HEK293 (cell line): ENCODE measurements around the gene PPP1R11.

Source experiments
- CTCF ChIA-PET: fragments of 350-600 bp; formaldehyde crosslinking; extraction: SDS; loops from one replicate; lab custom pipeline; 2021; ENCODE audit warnings: antibody characterized with exemption; lab: Yijun Ruan, JAX
- POLR2A ChIA-PET: fragments of 300-600 bp; formaldehyde crosslinking; extraction: SDS; loops from one replicate; lab custom pipeline; 2020; ENCODE audit warnings: antibody characterized with exemption, inconsistent platforms; lab: Yijun Ruan, JAX
- H3K27ac ChIP-seq: fragments of 200-500 bp; sonication (Bioruptor generic); 2 replicates; pipeline ENCODE4 v1.5.1; 2014; ENCODE audit warnings: low read depth, low read length, control low read depth, inconsistent platforms; ENCODE audit errors: extremely low read depth
- H3K36me3 ChIP-seq, 2 experiments: fragments of 200-500 bp in 1 of 2; sonication (Bioruptor generic) in 1 of 2; 1 replicate in 1 of 2; 2 replicates in 1 of 2; pipeline ENCODE4 v1.5.1; 2014 to 2017; ENCODE audit warnings: inconsistent platforms in 2 of 2, low read length in 2 of 2; ENCODE audit not compliant: control insufficient read depth in 2 of 2, insufficient read depth in 1 of 2
- H3K4me1 ChIP-seq: fragments of 200-500 bp; sonication (Bioruptor generic); 2 replicates; pipeline ENCODE4 v1.5.1; 2014; ENCODE audit warnings: mild to moderate bottlenecking, low read length, inconsistent platforms; ENCODE audit not compliant: control insufficient read depth, insufficient read depth
- H3K4me3 ChIP-seq: 2 replicates; pipeline ENCODE4 v1.5.1; 2011; ENCODE audit warnings: low read depth, mild to moderate bottlenecking, control low read depth, low read length, moderate library complexity
- H3K9me3 ChIP-seq: fragments of 200-500 bp; sonication (Bioruptor generic); 2 replicates; pipeline ENCODE4 v1.5.1; 2014; ENCODE audit warnings: low read depth, low read length, inconsistent platforms; ENCODE audit not compliant: control insufficient read depth, insufficient read depth
- BCL11A ChIP-seq: fragments of 450-650 bp; formaldehyde crosslinking; IDR thresholded peaks from 2 replicates; pipeline ENCODE4 v1.5.1; 2016; ENCODE audit warnings: low read depth, missing biosample characterization, missing genetic modification characterization
- HOXC10 ChIP-seq: sonication (generic); formaldehyde crosslinking; IDR thresholded peaks from 2 replicates; pipeline ENCODE4 v1.8.1; 2023; ENCODE audit warnings: mild to moderate bottlenecking, missing genetic modification reagents
- KLF7 ChIP-seq: fragments of 450-650 bp; formaldehyde crosslinking; IDR thresholded peaks from 2 replicates; pipeline ENCODE4 v1.5.1; 2016; ENCODE audit warnings: missing biosample characterization, missing genetic modification characterization, borderline replicate concordance
- MYNN ChIP-seq: fragments of 450-650 bp; formaldehyde crosslinking; IDR thresholded peaks from 2 replicates; pipeline ENCODE4 v1.5.1; 2016; ENCODE audit warnings: missing biosample characterization, missing genetic modification characterization, borderline replicate concordance
- PRDM1 ChIP-seq: fragments of 450-650 bp; formaldehyde crosslinking; IDR thresholded peaks from 2 replicates; pipeline ENCODE4; 2016; ENCODE audit warnings: missing biosample characterization, missing genetic modification characterization
- SP2 ChIP-seq: fragments of 450-650 bp; formaldehyde crosslinking; IDR thresholded peaks from 2 replicates; pipeline ENCODE4 v1.5.1; 2016; ENCODE audit warnings: missing biosample characterization, missing genetic modification characterization
- YY2 ChIP-seq: fragments of 450-650 bp; formaldehyde crosslinking; IDR thresholded peaks from 2 replicates; pipeline ENCODE4 v1.5.1; 2016; ENCODE audit warnings: missing biosample characterization, missing genetic modification characterization
- ZNF133 ChIP-seq: fragments of 450-650 bp; formaldehyde crosslinking; IDR thresholded peaks from 2 replicates; pipeline ENCODE4 v1.5.1; 2016; ENCODE audit warnings: missing biosample characterization, missing genetic modification characterization
- ZNF366 ChIP-seq: fragments of 450-650 bp; formaldehyde crosslinking; conservative IDR thresholded peaks from 2 replicates; pipeline ENCODE4 v1.5.1; 2016; ENCODE audit warnings: missing biosample characterization, missing genetic modification characterization
- ZNF37A ChIP-seq: fragments of 450-650 bp; IDR thresholded peaks from 2 replicates; pipeline ENCODE4 v1.5.1; 2018; ENCODE audit warnings: missing biosample characterization, missing genetic modification characterization
- ZNF426 ChIP-seq: fragments of 450-650 bp; formaldehyde crosslinking; IDR thresholded peaks from 2 replicates; pipeline ENCODE4 v1.5.1; 2017; ENCODE audit warnings: missing biosample characterization, missing genetic modification characterization, mild to moderate bottlenecking, inconsistent platforms, moderate library complexity
- ZNF473 ChIP-seq: fragments of 450-650 bp; formaldehyde crosslinking; IDR thresholded peaks from 2 replicates; pipeline ENCODE4 v1.5.1; 2017; ENCODE audit warnings: missing biosample characterization, missing genetic modification characterization
- ZNF48 ChIP-seq: fragments of 450-650 bp; formaldehyde crosslinking; IDR thresholded peaks from 2 replicates; pipeline ENCODE4 v1.5.1; 2016; ENCODE audit warnings: missing biosample characterization, missing genetic modification characterization
- ZNF510 ChIP-seq: fragments of 450-650 bp; formaldehyde crosslinking; IDR thresholded peaks from 2 replicates; pipeline ENCODE4 v1.5.1; 2018; ENCODE audit warnings: mild to moderate bottlenecking, missing genetic modification characterization, missing biosample characterization; ENCODE audit not compliant: insufficient replicate concordance
- ZNF629 ChIP-seq: fragments of 450-650 bp; formaldehyde crosslinking; IDR thresholded peaks from 2 replicates; pipeline ENCODE4 v1.5.1; 2017; ENCODE audit warnings: missing biosample characterization, missing genetic modification characterization

The PPP1R11 gene

DNA sequence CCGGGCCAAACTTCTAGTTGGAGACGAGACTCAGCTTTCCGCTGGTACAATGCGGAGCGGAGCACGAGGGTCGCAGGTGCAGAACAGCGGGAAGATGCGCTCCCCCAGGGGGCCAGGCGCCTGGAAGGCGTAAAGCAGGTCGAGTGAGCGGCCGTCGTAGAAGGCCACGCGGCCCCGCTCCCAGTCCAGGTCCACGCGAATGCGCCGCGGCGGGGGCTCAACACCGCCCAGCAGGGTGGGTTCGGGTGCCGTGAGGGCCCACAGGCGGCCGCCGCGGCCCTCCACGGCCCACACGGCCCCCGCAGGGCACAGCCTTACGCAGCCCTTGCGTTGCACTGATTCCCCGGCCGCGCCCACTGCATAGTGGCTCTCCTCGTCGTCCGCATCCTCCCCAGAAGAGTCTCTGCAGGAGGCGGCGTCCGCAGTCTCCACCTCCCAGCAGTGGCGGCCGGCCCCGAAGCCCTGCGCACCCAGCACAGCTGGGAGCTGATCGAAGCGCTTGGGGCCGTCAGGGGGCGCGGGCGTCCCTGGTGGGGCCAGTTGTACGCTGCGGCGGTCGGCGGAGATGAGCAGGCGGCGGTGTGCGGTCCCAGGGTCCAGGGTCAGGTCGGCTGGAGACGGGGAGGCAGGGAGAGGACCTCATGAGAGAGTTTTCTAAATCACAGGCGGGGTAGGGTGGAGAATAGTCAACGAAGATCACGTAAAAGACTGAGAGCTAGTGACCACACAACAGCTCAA is 4.3 kb downstream of the PPP1R11 start:
- POLR2A ChIA-PET: interaction anchor here (1.3 kb wide), 1 partner anchor 10 kb away, joined by 4 read pairs; the partner anchor contains the start of gene POLR1H

GRCh38 chr6:30071858-30072257 is 4.9 kb downstream of the PPP1R11 start:
- TF ChIP-seq HOXC10 (CRISPR knock-in tag) (no peak), ZNF133 (peak; percentile 34; the same call in 1 of the 2 replicates), ZNF473 (tag by site-specific recombination) (no peak), ZNF426 (tag by site-specific recombination) (no peak)
- CTCF ChIA-PET: interaction anchor here (0.6 kb wide), 1 partner anchor 32 kb away, joined by 3 read pairs; no protein-coding TSS in a partner anchor
- POLR2A ChIA-PET: interaction anchor here (1.3 kb wide), 1 partner anchor 11 kb away, joined by 4 read pairs; the partner anchor contains the start of gene POLR1H

More for the DNA sequence above, 4.3 kb downstream of the PPP1R11 start:
- Histone ChIP-seq H3K4me1 (peaks cover 9% of the 10 kb centered on the region; the same call in 1 of the 2 replicates), H3K36me3 (peaks cover 0 to 24% of the 10 kb centered on the region in 2 experiments; a peak in 1 of 3 replicates), H3K4me3 (no peak overlapping the region), H3K9me3 (no peaks in the 10 kb centered on the region), H3K27ac (no peak overlapping the region)
- TF ChIP-seq ZNF48 (tag by site-specific recombination): no peak
- no peak for TF ChIP-seq ZNF629 (tag by site-specific recombination)
- TF ChIP-seq ZNF510 (tag by site-specific recombination): no peak
- TF ChIP-seq SP2 (tag by site-specific recombination): no peak
- CTCF ChIA-PET: interaction anchor here (0.6 kb wide), 1 partner anchor 32 kb away, joined by 3 read pairs; no protein-coding TSS in a partner anchor

DNA sequence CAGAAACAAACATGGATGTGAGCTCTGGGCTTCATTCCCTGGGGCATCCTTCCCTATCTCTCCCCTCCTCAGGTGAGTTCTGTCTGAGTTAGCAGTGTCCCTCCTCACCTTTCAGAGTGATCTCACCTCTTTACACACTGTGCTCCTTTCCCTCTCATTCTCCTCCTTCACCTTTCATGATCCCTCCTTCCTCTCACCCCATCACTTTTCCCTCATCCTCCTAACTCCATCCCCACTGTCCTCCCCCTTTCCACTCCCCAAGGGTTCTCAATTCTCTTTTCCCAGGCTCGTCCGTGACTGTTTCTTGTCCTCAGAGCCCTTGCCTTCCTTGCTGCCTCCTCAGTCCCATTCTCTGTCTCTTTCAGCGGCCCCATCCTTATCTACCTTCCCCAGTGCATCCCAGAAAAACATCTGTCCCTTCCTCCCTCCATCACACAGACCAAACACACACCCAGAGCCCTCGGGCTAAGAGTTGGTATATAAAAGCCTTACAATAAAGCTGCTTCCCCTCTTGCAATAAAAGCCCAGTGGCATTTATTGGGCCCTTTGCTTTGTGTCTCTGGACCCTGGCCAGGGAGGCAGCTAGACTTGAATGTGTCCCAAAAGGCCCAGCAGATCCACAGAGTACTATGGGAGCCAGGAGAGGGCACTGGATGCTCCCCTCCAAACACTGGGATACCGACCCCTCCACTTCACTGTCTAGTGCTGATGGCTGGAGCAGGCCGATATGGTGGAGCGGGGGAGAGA is 6.7 kb downstream of the PPP1R11 start:
- Histone ChIP-seq H3K4me1 (peaks cover 6% of the 10 kb centered on the region; the same call in 1 of the 2 replicates), H3K9me3 (no peaks in the 10 kb centered on the region), H3K36me3 (peaks cover 0 to 20% of the 10 kb centered on the region in 2 experiments; a peak in 1 of 3 replicates), H3K4me3 (no peak overlapping the region), H3K27ac (no peak overlapping the region)
- TF ChIP-seq BCL11A (tag by site-specific recombination): no peak
- TF ChIP-seq YY2 (tag by site-specific recombination): peak; percentile 71; the same call in 1 of the 2 replicates
- TF ChIP-seq PRDM1 (tag by site-specific recombination): peak; percentile 88
- no peak for TF ChIP-seq ZNF37A
- TF ChIP-seq KLF7: 0 out of 2 replicates have a peak, but pooled peaks have one; percentile 21
- TF ChIP-seq MYNN (tag by site-specific recombination): 0 out of 2 replicates have a peak, but pooled peaks have one; percentile 42
- TF ChIP-seq ZNF366: peak; percentile 91
- CTCF ChIA-PET: interaction anchor here (0.6 kb wide), 1 partner anchor 105 kb away, joined by 4 read pairs; no protein-coding TSS in a partner anchor
- POLR2A ChIA-PET: no interaction called here

More at GRCh38 chr6:30071858-30072257, 4.9 kb downstream of the PPP1R11 start:
- peaks cover 0 to 24% of the 10 kb centered on the region in 2 experiments; a peak in 1 of 3 replicates for H3K36me3 ChIP-seq
- H3K27ac ChIP-seq: no peak overlapping the region
- no peaks in the 10 kb centered on the region for H3K9me3 ChIP-seq
- peaks cover 9% of the 10 kb centered on the region; the same call in 1 of the 2 replicates for H3K4me1 ChIP-seq
- no peak overlapping the region for H3K4me3 ChIP-seq
